ENCODE results near the gene DIS3L2. TPM values are rescaled to one million over a fixed set of nuclear protein-coding genes. Genes with fewer than 3 reads are reported as not detected.

DIS3L2 gene
- total RNA-seq, 1 donor from 2014 or later = 24.0 TPM

DNA sequence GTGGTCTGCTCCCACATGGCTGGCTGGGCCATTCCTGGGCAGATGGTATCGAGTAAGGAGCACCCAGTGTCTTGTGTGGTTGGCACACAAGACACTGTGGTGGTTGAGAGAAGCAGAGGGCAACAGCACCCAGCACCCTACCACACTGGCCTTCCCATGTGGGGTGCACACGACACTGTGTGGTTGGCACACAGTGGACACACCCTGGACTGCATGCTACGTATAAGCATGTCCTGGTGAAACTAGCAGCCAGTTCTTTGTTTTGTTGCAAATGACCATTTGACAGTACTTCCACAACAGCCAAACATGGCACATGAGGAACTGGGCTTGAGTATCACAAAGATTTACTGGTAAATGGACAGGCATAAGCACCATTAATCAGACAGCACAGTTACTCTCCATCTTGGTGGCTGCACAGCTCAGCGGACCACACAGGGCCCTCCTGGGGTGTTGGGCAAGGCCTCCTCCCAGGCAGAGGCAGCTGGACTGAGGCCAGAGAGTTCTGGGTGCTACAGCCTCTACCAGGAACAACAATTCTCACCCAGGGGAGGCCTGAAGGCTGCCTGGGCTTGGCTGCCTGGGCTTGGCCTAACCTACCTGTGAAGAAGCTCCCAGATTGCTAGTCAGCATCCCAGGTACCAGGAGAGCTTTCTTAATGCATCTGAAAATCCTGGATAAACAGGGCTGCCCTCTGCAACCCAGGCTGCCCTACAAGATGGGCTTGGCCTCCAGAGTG lies 357.7 kb downstream of the DIS3L2 start:
- peaks cover 15% of the 10 kb centered on the region for H3K4me1 ChIP-seq (ENCODE audit: insufficient read depth, low read length)
- peaks cover 16% of the 10 kb centered on the region for H3K36me3 Mint-ChIP-seq (ENCODE audit: low read depth, unreplicated experiment)
- FAIRE-seq = no peak

DNA sequence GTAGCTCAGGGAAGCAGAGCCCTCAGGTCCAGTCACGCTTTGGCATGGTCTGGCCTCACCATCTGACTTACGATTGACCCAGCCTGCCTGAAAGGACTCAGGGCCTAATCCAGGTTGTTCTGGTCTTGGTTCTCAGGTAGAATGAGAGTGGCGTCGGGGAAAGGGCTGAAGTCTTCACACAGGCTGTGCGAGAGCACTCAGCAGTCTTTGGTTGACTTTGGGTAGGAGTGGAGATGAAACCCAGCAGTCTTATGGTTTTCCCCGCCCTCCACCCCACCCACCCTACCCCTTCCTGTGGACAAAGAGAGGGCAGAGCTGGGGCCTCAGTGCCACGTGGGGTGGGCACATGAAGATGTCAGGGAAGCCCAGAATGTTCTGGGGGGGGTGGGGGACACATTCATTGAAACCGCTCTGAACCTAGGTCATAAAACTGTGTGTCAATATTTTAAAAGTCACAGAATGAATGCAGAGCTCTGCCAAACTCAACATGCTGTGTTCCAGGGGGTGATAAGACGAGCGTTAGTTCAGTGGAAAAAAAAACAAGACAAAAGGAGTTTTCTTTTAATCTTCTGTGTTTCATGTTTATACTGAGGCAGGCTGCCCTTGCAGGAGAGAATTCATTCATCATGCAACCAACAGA lies 358.4 kb downstream of the DIS3L2 start:
- FAIRE-seq (no peak), DNase-seq (ENCODE audit: low read depth) (no peak)
- Histone ChIP-seq H3K4me3 (ENCODE audit: insufficient read depth, low read depth, low read length) (no peak overlapping the region), H2AFZ (ENCODE audit: low read depth, low read length) (no peak overlapping the region), H3K36me3 (ENCODE audit: insufficient read depth, low read length) (no peaks in the 10 kb centered on the region), H3K27me3 (ENCODE audit: insufficient read depth, low read length) (no peaks in the 10 kb centered on the region), H3K4me2 (ENCODE audit: low read length) (no peak overlapping the region), H3K9ac (ENCODE audit: low read length) (no peak overlapping the region), H3K27ac (ENCODE audit: low read depth, low read length) (no peak overlapping the region), H4K20me1 (ENCODE audit: insufficient read depth, low read length) (peaks cover 31% of the 10 kb centered on the region), H3K79me2 (ENCODE audit: insufficient read depth, low read length) (no peaks in the 10 kb centered on the region), H3K9me3 (ENCODE audit: insufficient read depth, low read depth, low read length) (no peaks in the 10 kb centered on the region), H3K4me1 (ENCODE audit: insufficient read depth, low read length) (peaks cover 15% of the 10 kb centered on the region)
- peaks cover 10% of the 10 kb centered on the region for H3K4me1 Mint-ChIP-seq (ENCODE audit: low read depth, unreplicated experiment)
- peaks cover 4% of the 10 kb centered on the region for H3K27me3 Mint-ChIP-seq (ENCODE audit: low read depth, unreplicated experiment)
- no peak overlapping the region for H3K27ac Mint-ChIP-seq (ENCODE audit: unreplicated experiment)
- H3K36me3 Mint-ChIP-seq (ENCODE audit: low read depth, unreplicated experiment) = peaks cover 15% of the 10 kb centered on the region
- H3K4me3 Mint-ChIP-seq (ENCODE audit: unreplicated experiment) = no peak overlapping the region
- no peaks in the 10 kb centered on the region for H3K9me3 Mint-ChIP-seq (ENCODE audit: unreplicated experiment)
- no peak for TF ChIP-seq EZH2 (IDR thresholded peaks at IDR 0.05; ENCODE audit: insufficient read depth, low read length)
- TF ChIP-seq, protein P1, sequence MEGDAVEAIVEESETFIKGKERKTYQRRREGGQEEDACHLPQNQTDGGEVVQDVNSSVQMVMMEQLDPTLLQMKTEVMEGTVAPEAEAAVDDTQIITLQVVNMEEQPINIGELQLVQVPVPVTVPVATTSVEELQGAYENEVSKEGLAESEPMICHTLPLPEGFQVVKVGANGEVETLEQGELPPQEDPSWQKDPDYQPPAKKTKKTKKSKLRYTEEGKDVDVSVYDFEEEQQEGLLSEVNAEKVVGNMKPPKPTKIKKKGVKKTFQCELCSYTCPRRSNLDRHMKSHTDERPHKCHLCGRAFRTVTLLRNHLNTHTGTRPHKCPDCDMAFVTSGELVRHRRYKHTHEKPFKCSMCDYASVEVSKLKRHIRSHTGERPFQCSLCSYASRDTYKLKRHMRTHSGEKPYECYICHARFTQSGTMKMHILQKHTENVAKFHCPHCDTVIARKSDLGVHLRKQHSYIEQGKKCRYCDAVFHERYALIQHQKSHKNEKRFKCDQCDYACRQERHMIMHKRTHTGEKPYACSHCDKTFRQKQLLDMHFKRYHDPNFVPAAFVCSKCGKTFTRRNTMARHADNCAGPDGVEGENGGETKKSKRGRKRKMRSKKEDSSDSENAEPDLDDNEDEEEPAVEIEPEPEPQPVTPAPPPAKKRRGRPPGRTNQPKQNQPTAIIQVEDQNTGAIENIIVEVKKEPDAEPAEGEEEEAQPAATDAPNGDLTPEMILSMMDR (IDR thresholded peaks at IDR 0.05; ENCODE audit: insufficient read depth, low read depth, low read length) = no peak

More for the DNA sequence above, 357.7 kb downstream of the DIS3L2 start:
- H3K9ac ChIP-seq (ENCODE audit: low read length) = no peak overlapping the region
- TF ChIP-seq, protein P1 (IDR thresholded peaks at IDR 0.05; ENCODE audit: insufficient read depth, low read depth, low read length) = no peak
- TF ChIP-seq EZH2 (IDR thresholded peaks at IDR 0.05; ENCODE audit: insufficient read depth, low read length) = no peak
- no peaks in the 10 kb centered on the region for H3K27me3 ChIP-seq (ENCODE audit: insufficient read depth, low read length)
- Mint-ChIP-seq H3K27ac (ENCODE audit: unreplicated experiment) (no peak overlapping the region), H3K4me1 (ENCODE audit: low read depth, unreplicated experiment) (peaks cover 8% of the 10 kb centered on the region), H3K9me3 (ENCODE audit: unreplicated experiment) (no peaks in the 10 kb centered on the region), H3K27me3 (ENCODE audit: low read depth, unreplicated experiment) (peaks cover 4% of the 10 kb centered on the region), H3K4me3 (ENCODE audit: unreplicated experiment) (no peak overlapping the region)
- peaks cover 29% of the 10 kb centered on the region for H4K20me1 ChIP-seq (ENCODE audit: insufficient read depth, low read length)
- H2AFZ ChIP-seq (ENCODE audit: low read depth, low read length) = no peak overlapping the region
- no peak overlapping the region for H3K4me2 ChIP-seq (ENCODE audit: low read length)
- no peaks in the 10 kb centered on the region for H3K79me2 ChIP-seq (ENCODE audit: insufficient read depth, low read length)
- H3K27ac ChIP-seq (ENCODE audit: low read depth, low read length) = no peak overlapping the region
- no peak for DNase-seq (ENCODE audit: low read depth)
- H3K4me3 ChIP-seq (ENCODE audit: insufficient read depth, low read depth, low read length) = no peak overlapping the region
- no peaks in the 10 kb centered on the region for H3K9me3 ChIP-seq (ENCODE audit: insufficient read depth, low read depth, low read length)
- H3K36me3 ChIP-seq (ENCODE audit: insufficient read depth, low read length) = no peaks in the 10 kb centered on the region

DNA sequence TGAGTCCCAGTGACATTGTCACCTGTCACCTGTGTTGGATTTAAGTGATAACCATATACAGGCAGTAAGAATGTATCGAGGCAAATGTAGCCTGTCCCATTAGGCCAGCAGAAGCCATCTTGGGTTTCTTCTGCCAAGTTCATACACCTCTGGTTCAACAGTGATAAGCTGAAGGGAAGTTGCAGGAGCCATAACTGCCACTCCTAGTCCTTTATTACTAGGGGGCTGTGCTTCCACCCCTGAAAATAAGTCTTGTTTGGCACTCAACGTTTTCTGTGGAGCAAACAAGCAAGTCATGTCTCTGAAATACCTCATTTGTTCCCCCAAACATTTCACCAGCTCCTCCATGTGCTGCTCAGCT lies 358.9 kb downstream of the DIS3L2 start:
- Histone ChIP-seq H3K36me3 (ENCODE audit: insufficient read depth, low read length) (no peaks in the 10 kb centered on the region), H2AFZ (ENCODE audit: low read depth, low read length) (no peak overlapping the region), H4K20me1 (ENCODE audit: insufficient read depth, low read length) (peaks cover 28% of the 10 kb centered on the region), H3K4me2 (ENCODE audit: low read length) (no peak overlapping the region), H3K9me3 (ENCODE audit: insufficient read depth, low read depth, low read length) (no peaks in the 10 kb centered on the region), H3K27me3 (ENCODE audit: insufficient read depth, low read length) (no peaks in the 10 kb centered on the region), H3K4me1 (ENCODE audit: insufficient read depth, low read length) (peaks cover 10% of the 10 kb centered on the region), H3K9ac (ENCODE audit: low read length) (no peak overlapping the region), H3K79me2 (ENCODE audit: insufficient read depth, low read length) (no peaks in the 10 kb centered on the region), H3K4me3 (ENCODE audit: insufficient read depth, low read depth, low read length) (no peak overlapping the region), H3K27ac (ENCODE audit: low read depth, low read length) (no peak overlapping the region)
- TF ChIP-seq, protein P1 (IDR thresholded peaks at IDR 0.05; ENCODE audit: insufficient read depth, low read depth, low read length) = no peak
- TF ChIP-seq EZH2 (IDR thresholded peaks at IDR 0.05; ENCODE audit: insufficient read depth, low read length) = no peak
- Mint-ChIP-seq H3K36me3 (ENCODE audit: low read depth, unreplicated experiment) (peaks cover 13% of the 10 kb centered on the region), H3K9me3 (ENCODE audit: unreplicated experiment) (no peaks in the 10 kb centered on the region), H3K27ac (ENCODE audit: unreplicated experiment) (no peak overlapping the region), H3K27me3 (ENCODE audit: low read depth, unreplicated experiment) (peaks cover 4% of the 10 kb centered on the region), H3K4me3 (ENCODE audit: unreplicated experiment) (no peak overlapping the region), H3K4me1 (ENCODE audit: low read depth, unreplicated experiment) (peaks cover 8% of the 10 kb centered on the region)
- FAIRE-seq (no peak), DNase-seq (ENCODE audit: low read depth) (no peak)
